Right cardiac atrium (tissue), 5 donors: ENCODE data around the gene LRCH2. TPM values are rescaled to one million over a fixed set of nuclear protein-coding genes. Genes with fewer than 3 reads are reported as not detected.

ENCODE experiments used
- ATAC-seq, 2 donors: fragments of 200-7000 bp; cut with Tn5 transposase; one replicate each; pipeline versions ENCODE4 v1.8.0 to v1.9.1; 2020; ENCODE audit warnings: moderate library complexity in 2 of 2, mild to moderate bottlenecking in 1 of 2
- DNase-seq, 3 donors: peaks; one replicate each; pipeline ENCODE4 v3.0.0-alpha.2; 2020
- H3K27ac ChIP-seq: one replicate; pipeline ENCODE4 v1.5.1; 2013; ENCODE audit warnings: mild to moderate bottlenecking, low read length, control low read depth, moderate library complexity
- H3K27me3 ChIP-seq: one replicate; pipeline ENCODE4 v1.6.1; 2013; ENCODE audit not compliant: control insufficient read depth, insufficient read depth
- H3K4me1 ChIP-seq: one replicate; pipeline ENCODE4 v1.6.1; 2013; ENCODE audit warnings: low read length; ENCODE audit not compliant: control insufficient read depth, insufficient read depth
- H3K4me3 ChIP-seq: one replicate; pipeline ENCODE4 v1.5.1; 2013; ENCODE audit warnings: low read length, control low read depth
- H3K9me3 ChIP-seq: one replicate; pipeline ENCODE4 v1.6.1; 2013; ENCODE audit warnings: low read length; ENCODE audit not compliant: control insufficient read depth
- WGBS: extraction: QIAGEN DNeasy Blood & Tissue Kit; methylation state at CpG from one replicate; pipeline ENCODE4 v1.1.7; 2013; 5-methylcytosine and 5-hydroxymethylcytosine counted together
- intact Hi-C, 4 donors: fragments of 100-400 bp; cut with DNase I; formaldehyde crosslinking; loops; one replicate each; pipeline versions ENCODE4 v1.11.0 to v1.14.0; 2022 to 2023
- long read RNA-seq, 4 donors: library from polyadenylated mRNA; unstranded; transcript quantifications; one replicate each; pipeline ENCODE4 v2.0.0, GENCODE V29; 2020 to 2021
- polyA plus RNA-seq: library from polyadenylated mRNA; stranded (reverse); fragments of 200-250 nt; gene quantifications from one replicate; pipeline ENCODE4 v1.2.3, GENCODE V29; 2013
- total RNA-seq, 4 donors: library from RNA; stranded (reverse); fragmentation: NEBNext Ultra II Directional; extraction: Animal tissue kit (Norgen Biotek cat#: 25700); gene quantifications; one replicate each; pipeline ENCODE4 v1.2.1, GENCODE V29; 2021
- donor health status: healthy with polysubstance abuse.
- donor health status: DM: no; HTN: yes; CAD: no.
- donor health status: DM: no; HTN: no; CAD: no.
- donor health status: DM: no; HTN: yes; CAD: no; lungs with severe emphysema.
- donor health status: DM: yes; HTN: yes; CAD: no.

Gene LRCH2, protein sequence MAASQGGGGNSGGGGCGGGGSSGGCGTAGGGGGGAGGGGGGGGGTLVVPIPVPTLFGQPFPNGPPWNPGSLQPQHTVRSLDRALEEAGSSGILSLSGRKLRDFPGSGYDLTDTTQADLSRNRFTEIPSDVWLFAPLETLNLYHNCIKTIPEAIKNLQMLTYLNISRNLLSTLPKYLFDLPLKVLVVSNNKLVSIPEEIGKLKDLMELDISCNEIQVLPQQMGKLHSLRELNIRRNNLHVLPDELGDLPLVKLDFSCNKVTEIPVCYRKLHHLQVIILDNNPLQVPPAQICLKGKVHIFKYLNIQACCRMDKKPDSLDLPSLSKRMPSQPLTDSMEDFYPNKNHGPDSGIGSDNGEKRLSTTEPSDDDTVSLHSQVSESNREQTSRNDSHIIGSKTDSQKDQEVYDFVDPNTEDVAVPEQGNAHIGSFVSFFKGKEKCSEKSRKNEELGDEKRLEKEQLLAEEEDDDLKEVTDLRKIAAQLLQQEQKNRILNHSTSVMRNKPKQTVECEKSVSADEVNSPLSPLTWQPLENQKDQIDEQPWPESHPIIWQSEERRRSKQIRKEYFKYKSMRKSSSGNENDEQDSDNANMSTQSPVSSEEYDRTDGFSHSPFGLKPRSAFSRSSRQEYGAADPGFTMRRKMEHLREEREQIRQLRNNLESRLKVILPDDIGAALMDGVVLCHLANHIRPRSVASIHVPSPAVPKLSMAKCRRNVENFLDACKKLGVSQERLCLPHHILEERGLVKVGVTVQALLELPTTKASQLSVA
- 1 to 10 TPM; 5.7 to 8.5 (median 7.6) TPM for total RNA-seq
- polyA plus RNA-seq = 3.6 TPM
- long read RNA-seq, donor 1, full-length matches to known transcripts = 5 of 5 reads
- long read RNA-seq, donor 1, partial matches to known transcripts = 0 of 5 reads
- long read RNA-seq, donor 1, other reads (novel, unspliced or antisense) = 0 of 5 reads
- long read RNA-seq, donor 2, full-length matches to known transcripts = 2 of 3 reads
- long read RNA-seq, donor 2, partial matches to known transcripts = 0 of 3 reads
- long read RNA-seq, donor 2, other reads (novel, unspliced or antisense) = 1 of 3 reads
- long read RNA-seq, donor 3, full-length matches to known transcripts = 1 of 3 reads
- long read RNA-seq, donor 3, partial matches to known transcripts = 2 of 3 reads
- long read RNA-seq, donor 3, other reads (novel, unspliced or antisense) = 0 of 3 reads
- long read RNA-seq, donor 4, partial matches to known transcripts = 1 of 1 reads
- long read RNA-seq, donor 4, other reads (novel, unspliced or antisense) = 0 of 1 reads

DNA sequence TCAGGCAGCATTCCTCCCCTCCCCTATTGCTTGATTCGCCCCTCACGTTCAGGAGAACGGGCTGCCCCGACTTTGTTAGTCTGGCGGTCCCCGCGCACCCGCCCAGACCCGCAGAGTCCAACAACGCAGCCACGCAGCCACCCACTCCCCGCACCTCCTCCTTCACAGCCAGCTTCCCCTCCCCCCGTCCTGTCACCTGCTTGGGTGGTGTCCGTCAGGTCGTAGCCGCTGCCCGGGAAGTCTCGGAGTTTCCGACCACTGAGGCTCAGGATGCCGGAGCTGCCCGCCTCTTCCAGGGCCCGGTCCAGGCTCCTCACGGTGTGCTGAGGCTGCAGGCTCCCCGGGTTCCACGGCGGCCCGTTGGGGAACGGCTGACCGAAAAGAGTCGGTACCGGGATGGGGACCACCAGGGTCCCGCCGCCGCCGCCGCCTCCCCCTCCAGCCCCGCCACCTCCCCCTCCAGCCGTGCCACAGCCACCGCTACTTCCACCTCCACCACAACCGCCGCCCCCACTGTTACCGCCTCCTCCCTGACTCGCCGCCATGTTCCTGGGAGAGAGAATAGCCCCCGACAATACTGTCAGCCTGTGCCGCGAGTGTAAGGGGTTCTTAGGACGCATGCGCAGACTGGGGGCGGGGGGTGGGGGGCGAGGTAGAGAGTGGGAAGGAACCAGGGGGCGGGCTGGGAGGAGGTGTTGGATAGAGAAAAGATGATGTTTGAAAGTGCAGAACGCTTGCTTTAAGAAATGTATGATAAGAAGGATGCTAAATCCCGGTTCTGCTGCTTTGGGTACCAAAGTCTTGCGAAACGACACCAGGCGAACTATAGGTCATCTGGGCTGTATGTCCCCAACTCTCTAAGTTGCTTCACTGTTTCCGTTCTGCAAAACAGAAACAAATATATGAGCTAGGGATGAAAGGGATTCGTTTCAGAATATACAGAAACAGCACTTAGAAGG is at the start of gene LRCH2:
LRCH2 (minus strand) TSS at position 600 of the 959 bp plus-strand sequence; CDS start at position 545, 55 bp downstream.
- WGBS = under 1% methylated on average over 57 of the region's 59 CpGs
- no peaks in the 10 kb centered on the region for H3K9me3 ChIP-seq
- H3K27me3 ChIP-seq = no peaks in the 10 kb centered on the region
- intact Hi-C loops = no loop called here
- H3K27ac ChIP-seq = peak within 1 kb of the TSS; percentile 42
- no peaks in the 10 kb centered on the region for H3K4me1 ChIP-seq
- DNase-seq = peak; percentile 32 to 77 (median 61)
- peak; percentile 85 to 87 for ATAC-seq
- peak within 1 kb of the TSS; percentile 65 for H3K4me3 ChIP-seq

DNA sequence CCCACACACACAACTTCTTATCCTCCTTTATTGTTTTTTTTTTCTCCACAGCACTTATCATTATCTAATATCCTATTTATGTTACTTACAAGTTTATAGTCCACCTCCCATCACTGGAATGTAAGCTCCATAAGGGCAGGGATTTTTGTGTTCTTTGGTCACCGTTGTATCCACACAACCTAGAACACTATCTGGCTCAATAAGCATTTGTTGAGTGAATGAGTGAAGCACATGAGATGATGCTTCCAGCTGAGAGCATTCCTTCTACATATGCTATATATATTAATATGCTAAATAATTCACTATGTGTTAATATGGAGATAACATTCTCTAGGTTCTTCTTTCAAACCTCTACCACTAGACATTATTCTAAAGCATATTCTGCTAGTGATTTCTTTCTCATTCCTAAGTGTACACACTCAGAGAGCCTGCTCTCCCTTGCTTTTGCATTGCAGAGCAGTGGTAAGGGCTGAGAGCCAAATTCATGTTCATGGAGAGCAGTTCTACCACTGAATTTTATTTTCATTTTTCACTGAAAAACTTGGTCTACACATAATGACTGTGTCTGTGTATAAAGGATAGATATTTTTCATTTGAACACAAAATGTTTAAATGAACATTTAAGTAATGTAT is 35.3 kb upstream of the LRCH2 start:
- no peaks in the 10 kb centered on the region for H3K27me3 ChIP-seq
- 63% methylated on average over 1 of the region's 1 CpG for WGBS

DNA sequence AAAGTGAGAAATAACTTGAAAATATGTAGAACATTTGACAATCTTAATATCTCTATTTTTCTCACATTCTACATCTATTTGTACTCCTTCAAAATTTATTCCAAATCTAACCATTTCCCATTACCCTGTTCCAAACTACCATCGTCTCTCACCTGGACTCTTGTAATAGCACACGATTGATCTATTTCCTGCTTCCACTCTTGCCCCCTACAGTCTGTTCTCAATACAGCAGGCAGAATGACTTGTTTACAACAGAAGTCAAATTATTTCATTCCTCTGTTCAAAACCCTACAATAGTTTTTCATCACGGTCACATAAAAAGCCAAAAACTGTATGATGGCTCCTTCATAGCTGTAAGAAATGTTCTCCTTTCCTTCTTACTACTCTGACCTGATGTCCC is 34.5 kb upstream of the LRCH2 start:
- H3K9me3 ChIP-seq = no peaks in the 10 kb centered on the region
- no peak overlapping the region for H3K27ac ChIP-seq
- H3K4me1 ChIP-seq = no peaks in the 10 kb centered on the region
- no peaks in the 10 kb centered on the region for H3K27me3 ChIP-seq
- ATAC-seq (no peak), DNase-seq (no peak)
- H3K4me3 ChIP-seq = no peak overlapping the region
- intact Hi-C loops = no loop called here
- WGBS = 54% methylated on average over 3 of the region's 3 CpGs

More for the DNA sequence above, 35.3 kb upstream of the LRCH2 start:
- ATAC-seq = no peak
- DNase-seq = no peak
- Histone ChIP-seq H3K27ac (no peak overlapping the region), H3K4me1 (no peaks in the 10 kb centered on the region), H3K9me3 (no peaks in the 10 kb centered on the region), H3K4me3 (no peak overlapping the region)
- intact Hi-C loops = no loop called here

GRCh38 chrX:115266300-115266699 is 32.4 kb upstream of the LRCH2 start:
- no peaks in the 10 kb centered on the region for H3K4me1 ChIP-seq
- intact Hi-C loops = no loop called here
- no peaks in the 10 kb centered on the region for H3K27me3 ChIP-seq
- ATAC-seq (no peak), DNase-seq (no peak)
- 71% methylated on average over 2 of the region's 2 CpGs for WGBS
- H3K27ac ChIP-seq = no peak overlapping the region
- H3K4me3 ChIP-seq = no peak overlapping the region
- no peaks in the 10 kb centered on the region for H3K9me3 ChIP-seq

DNA sequence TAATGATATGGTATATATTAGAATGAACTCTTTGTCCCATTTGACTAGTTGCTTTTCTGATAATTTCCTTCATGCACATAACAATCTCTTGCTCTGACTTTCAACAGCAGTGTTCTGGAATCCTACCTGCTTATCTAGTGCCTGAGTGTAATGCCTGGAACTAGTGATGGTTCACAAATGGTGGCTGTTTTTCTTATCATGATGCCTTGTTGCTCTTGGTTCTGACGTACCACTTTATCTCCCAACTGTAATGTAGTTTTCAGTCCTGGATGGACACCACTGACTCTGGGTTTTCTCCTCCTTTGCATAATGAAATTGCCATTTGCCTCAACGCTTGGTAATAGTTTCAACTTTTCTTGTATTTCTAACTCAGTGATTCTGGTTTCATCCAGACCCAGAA is 30.1 kb upstream of the LRCH2 start:
- H3K27ac ChIP-seq = no peak overlapping the region
- ATAC-seq = no peak
- 65% methylated on average over 2 of the region's 2 CpGs for WGBS
- intact Hi-C loops = no loop called here
- DNase-seq = no peak
- no peaks in the 10 kb centered on the region for H3K4me1 ChIP-seq
- no peaks in the 10 kb centered on the region for H3K27me3 ChIP-seq
- H3K9me3 ChIP-seq = no peaks in the 10 kb centered on the region
- H3K4me3 ChIP-seq = no peak overlapping the region

- 55% methylated on average over 2 of the region's 2 CpGs for WGBS
- intact Hi-C loops = no loop called here
- Histone ChIP-seq H3K4me3 (no peak overlapping the region), H3K9me3 (no peaks in the 10 kb centered on the region), H3K27me3 (no peaks in the 10 kb centered on the region), H3K27ac (no peak overlapping the region), H3K4me1 (no peaks in the 10 kb centered on the region)
- ATAC-seq = no peak
- DNase-seq = no peak
Measured at GRCh38 chrX:115261148-115261547, 27.3 kb upstream of the LRCH2 start.

GRCh38 chrX:115260330-115260729 is 26.4 kb upstream of the LRCH2 start:
- H3K4me1 ChIP-seq = no peaks in the 10 kb centered on the region
- H3K4me3 ChIP-seq = no peak overlapping the region
- DNase-seq (no peak), ATAC-seq (no peak)
- H3K9me3 ChIP-seq = no peaks in the 10 kb centered on the region
- 100% methylated on average over 3 of the region's 3 CpGs for WGBS
- no peak overlapping the region for H3K27ac ChIP-seq
- intact Hi-C loops = no loop called here
- no peaks in the 10 kb centered on the region for H3K27me3 ChIP-seq

DNA sequence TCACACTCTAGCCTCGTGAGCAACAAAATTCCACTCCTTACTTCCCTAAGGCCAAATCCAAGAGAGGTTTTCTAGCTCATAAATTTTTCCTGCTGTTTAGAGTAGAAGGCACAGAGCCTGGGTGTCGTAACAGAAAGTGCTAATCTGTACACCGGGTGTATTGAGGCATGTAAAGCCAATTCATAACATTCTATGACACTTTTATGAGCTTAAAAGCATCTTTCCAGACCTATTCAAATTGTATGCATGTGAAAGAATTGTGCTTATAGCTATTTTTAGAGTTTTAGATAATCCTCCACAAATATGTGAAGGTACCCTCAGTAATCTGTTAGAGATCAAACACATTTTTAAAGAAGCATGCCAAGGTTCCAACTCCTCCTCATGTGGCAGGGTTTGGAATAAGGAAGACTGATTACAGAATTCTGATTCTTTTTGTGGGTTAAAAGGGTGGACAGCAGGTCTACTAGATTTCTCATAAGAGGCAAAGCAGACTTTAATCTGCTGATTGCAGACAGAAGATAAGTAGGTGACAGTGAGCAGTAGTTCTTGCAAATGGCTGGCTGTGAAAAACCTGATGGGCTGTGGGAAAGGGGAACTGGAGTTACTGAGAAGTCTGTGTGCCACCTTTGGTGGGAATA is 25.5 kb upstream of the LRCH2 start:
- Histone ChIP-seq H3K9me3 (no peaks in the 10 kb centered on the region), H3K27ac (no peak overlapping the region), H3K4me3 (no peak overlapping the region), H3K27me3 (no peaks in the 10 kb centered on the region), H3K4me1 (no peaks in the 10 kb centered on the region)
- no peak for DNase-seq
- ATAC-seq = no peak
- intact Hi-C loops = no loop called here
- 58% methylated on average over 3 of the region's 3 CpGs for WGBS

GRCh38 chrX:115257711-115258110 is 23.8 kb upstream of the LRCH2 start:
- intact Hi-C loops = no loop called here
- Histone ChIP-seq H3K27me3 (no peaks in the 10 kb centered on the region), H3K9me3 (no peaks in the 10 kb centered on the region), H3K4me1 (no peaks in the 10 kb centered on the region), H3K4me3 (no peak overlapping the region), H3K27ac (no peak overlapping the region)
- ATAC-seq (no peak), DNase-seq (no peak)
